T47D (cell line): ENCODE data around the gene GUCY2F.

Experiments
- DNase-seq, 2 experiments: peaks; one replicate each; pipeline versions ENCODE4 v3.0.0 to v3.0.0-alpha.2; 2011 to 2012; ENCODE audit warnings: low read depth in 1 of 2, low spot score in 1 of 2
- JUND ChIP-seq: IDR thresholded peaks from 2 replicates; pipeline ENCODE4 v1.6.1; 2012; ENCODE audit warnings: low read depth
- in situ Hi-C: cut with HindIII; loops from 2 replicates; pipeline ENCODE4 v1.10.0; 2016; ENCODE audit warnings: low sequenced_read_pairs, low pct_unique_long_range_greater_than_20kb

Gene GUCY2F

DNA sequence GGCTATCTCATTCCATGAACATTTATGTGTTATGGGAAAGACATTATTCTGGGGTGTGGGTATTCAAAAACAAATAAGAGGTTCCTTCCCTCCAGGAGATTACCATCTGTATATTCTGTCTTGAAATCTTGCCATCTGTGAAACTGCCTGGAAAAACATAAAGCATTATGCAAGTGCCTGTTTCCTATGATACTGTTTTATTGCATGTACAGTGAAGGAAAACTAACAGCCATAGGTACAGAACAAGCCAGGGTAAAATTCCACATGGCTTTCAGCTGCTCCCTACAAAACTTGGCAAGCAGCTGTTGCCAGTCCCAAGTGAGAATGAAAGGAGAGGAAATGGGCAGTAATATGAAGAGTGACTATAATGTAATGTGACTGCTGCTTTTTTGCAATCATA is 136.0 kb downstream of the GUCY2F start:
- in situ Hi-C loops = no loop called here
- TF ChIP-seq JUND = no peak
- DNase-seq = no peak

- no peak for TF ChIP-seq JUND
- DNase-seq = no peak
- in situ Hi-C loops = no loop called here
Measured at GRCh38 chrX:109344678-109345077, 137.2 kb downstream of the GUCY2F start.

DNA sequence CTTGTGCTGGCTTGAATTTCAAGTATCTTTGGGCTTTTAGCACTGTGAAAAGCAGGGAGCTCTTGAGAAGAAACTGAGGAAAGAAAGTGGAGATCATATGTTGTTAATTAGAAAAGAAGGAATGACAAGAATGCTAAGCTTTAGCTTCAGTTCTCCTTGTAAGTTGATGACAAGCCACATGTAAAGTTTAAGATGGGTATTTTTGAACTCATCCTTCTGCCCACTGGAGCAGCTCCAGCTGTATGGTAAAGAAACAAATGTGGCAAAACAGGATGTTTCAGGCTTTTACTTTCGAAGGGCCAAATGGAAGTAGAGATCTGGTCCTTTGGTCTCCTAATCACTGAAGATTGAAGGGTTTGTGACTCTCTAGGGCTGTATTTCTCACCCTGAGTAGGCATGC is 137.8 kb downstream of the GUCY2F start:
- DNase-seq = no peak
- in situ Hi-C loops = no loop called here
- no peak for TF ChIP-seq JUND

DNA sequence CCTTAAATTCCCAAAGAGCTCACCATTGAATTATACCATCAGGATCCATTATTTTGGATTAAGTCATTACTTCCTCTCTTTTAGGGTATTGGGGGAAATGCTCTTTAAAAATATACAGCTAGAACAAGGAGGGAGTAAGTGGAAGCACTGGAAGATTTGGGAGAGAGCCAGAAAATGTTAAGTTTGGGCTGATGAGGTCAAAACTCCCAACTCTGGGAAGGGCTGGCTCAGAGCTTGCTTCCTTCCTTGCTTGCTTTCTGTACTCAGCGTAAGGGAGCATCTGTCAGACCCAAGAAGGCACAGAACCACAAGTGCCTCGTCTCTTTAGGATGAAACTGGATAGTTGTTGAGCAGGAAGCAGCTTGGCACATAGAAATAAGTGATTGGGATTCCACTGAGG is 138.2 kb downstream of the GUCY2F start:
- TF ChIP-seq JUND = no peak
- no peak for DNase-seq
- in situ Hi-C loops = no loop called here

DNA sequence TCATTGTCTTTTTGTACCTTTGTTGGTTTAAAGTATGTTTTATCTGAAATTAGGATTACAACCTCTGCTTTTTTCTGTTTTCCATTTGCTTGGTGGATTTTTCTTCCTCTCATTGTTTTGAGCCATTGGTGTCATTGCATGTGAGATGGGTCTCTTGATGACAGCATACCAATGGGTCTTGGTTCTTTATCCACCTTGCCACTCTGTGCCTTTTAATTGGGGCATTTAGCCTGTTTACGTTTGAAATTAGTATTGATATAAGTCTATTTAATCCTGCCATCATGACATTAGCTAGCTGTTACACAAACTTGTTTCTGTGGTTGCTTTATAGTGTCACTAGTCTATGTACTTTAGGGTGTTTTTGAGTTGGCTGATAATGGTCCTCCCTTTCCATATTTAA is 145.7 kb downstream of the GUCY2F start:
- in situ Hi-C loops = no loop called here
- DNase-seq = no peak
- TF ChIP-seq JUND = no peak

- in situ Hi-C loops = no loop called here
- DNase-seq = no peak
- no peak for TF ChIP-seq JUND
Measured at GRCh38 chrX:109327251-109327650, 154.6 kb downstream of the GUCY2F start.
